Thymus (tissue), 11 donors: ENCODE data around the gene DTYMK. TPM values are rescaled to one million over a fixed set of nuclear protein-coding genes. Genes with fewer than 3 reads are reported as not detected.
"Not testable (repeated sequence)": the region's sequence is repeated elsewhere in the genome, so short reads cannot be mapped to it uniquely, and the experiment has no call there.

ENCODE experiments used
- DNase-seq, 9 donors: peaks; one replicate each; pipeline ENCODE4 v3.0.0-alpha.2; 2013; ENCODE audit warnings: low spot score in 9 of 9, low read depth in 6 of 9, missing footprints in 1 of 9
- H3K27ac ChIP-seq, 2 donors: one replicate each; pipeline ENCODE4 v1.5.1; 2013; ENCODE audit warnings: control low read depth in 1 of 2, low read depth in 1 of 2, low read length in 1 of 2, mild to moderate bottlenecking in 1 of 2, moderate library complexity in 1 of 2
- H3K27me3 ChIP-seq, 2 donors: one replicate each; pipeline ENCODE4 v1.5.1; 2013; ENCODE audit warnings: low read length in 1 of 2; ENCODE audit not compliant: control insufficient read depth in 2 of 2, insufficient read depth in 1 of 2
- H3K36me3 ChIP-seq, 2 donors: one replicate each; pipeline ENCODE4 v1.5.1; 2013; ENCODE audit warnings: low read length in 1 of 2, mild to moderate bottlenecking in 1 of 2, moderate library complexity in 1 of 2; ENCODE audit not compliant: control insufficient read depth in 2 of 2, insufficient read depth in 2 of 2
- H3K4me1 ChIP-seq, 2 donors: one replicate each; pipeline ENCODE4 v1.5.1; 2013; ENCODE audit warnings: low read length in 2 of 2; ENCODE audit not compliant: control insufficient read depth in 2 of 2, insufficient read depth in 2 of 2
- H3K4me3 ChIP-seq, 2 donors: one replicate each; pipeline ENCODE4 v1.5.1; 2013; ENCODE audit warnings: low read length in 2 of 2, control low read depth in 1 of 2, mild to moderate bottlenecking in 1 of 2
- H3K9me3 ChIP-seq, 2 donors: one replicate each; pipeline ENCODE4 v1.5.1; 2013; ENCODE audit warnings: low read length in 1 of 2, mild to moderate bottlenecking in 1 of 2; ENCODE audit not compliant: control insufficient read depth in 2 of 2, insufficient read depth in 1 of 2
- WGBS: extraction: QIAGEN DNeasy Blood & Tissue Kit; methylation state at CpG from one replicate; pipeline ENCODE4 v1.1.7; 2013; 5-methylcytosine and 5-hydroxymethylcytosine counted together
- polyA plus RNA-seq: library from polyadenylated mRNA; stranded (reverse); fragments of 200-250 nt; gene quantifications from one replicate; pipeline ENCODE4 v1.2.3, GENCODE V29; 2013
- total RNA-seq: library from RNA; stranded (reverse); fragments of 120-200 nt; gene quantifications from one replicate; pipeline ENCODE4 v1.2.4, GENCODE V29; 2013
- donor health status: healthy.

Gene DTYMK
- total and polyA plus RNA-seq, 2 donors = 20.3 to 44.4 TPM

DNA sequence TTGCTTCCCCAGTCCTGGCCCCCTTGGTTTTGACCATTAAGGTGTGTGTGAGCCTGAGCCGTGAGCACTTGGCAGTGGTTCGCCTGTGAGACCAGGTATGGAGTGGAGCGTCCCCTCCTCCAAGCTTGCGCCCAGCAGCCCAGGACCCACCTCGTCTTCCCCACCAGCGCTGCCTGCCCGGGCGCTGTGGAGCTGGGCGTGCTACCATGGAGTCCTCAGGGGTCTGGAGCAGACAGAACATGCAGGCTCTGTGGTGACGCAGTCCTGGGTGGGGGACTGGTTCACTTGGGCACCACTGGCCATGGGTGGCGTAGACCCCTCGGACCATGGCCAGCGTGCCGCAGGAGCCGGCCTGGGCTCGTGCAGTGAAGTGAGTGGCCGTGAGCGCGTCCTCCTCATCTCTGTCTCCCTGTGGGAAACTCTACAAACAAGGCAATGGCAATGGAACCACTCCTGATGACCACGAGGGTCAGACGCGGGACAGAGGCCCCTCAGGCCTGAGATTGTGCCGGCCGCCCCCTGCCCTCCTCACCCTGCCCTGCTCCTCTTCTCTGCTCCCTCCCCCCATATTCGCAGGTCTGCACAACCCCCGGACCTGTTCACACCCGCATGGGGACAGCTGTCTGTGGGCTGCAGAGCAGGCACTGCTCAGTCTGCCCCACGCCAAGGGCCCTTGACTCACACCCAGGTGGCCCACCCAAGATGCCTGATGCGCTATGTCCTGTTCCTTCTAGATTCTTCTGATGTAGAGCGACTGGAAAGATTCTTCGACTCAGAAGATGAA, 15.0 kb downstream of the DTYMK start:
- peaks cover 0 to 5% of the 10 kb centered on the region in 2 donors for H3K4me1 ChIP-seq
- no peaks in the 10 kb centered on the region for H3K9me3 ChIP-seq
- H3K27me3 ChIP-seq = no peaks in the 10 kb centered on the region
- DNase-seq = no peak
- peaks cover 81 to 88% of the 10 kb centered on the region in 2 donors for H3K36me3 ChIP-seq
- no peak overlapping the region for H3K4me3 ChIP-seq
- WGBS = 96% methylated on average over 31 of the region's 31 CpGs
- H3K27ac ChIP-seq = no peak overlapping the region

- H3K4me3 ChIP-seq = no peak overlapping the region
- no peak overlapping the region for H3K27ac ChIP-seq
- 95% methylated on average over 31 of the region's 31 CpGs for WGBS
- H3K27me3 ChIP-seq = no peaks in the 10 kb centered on the region
- peaks cover 0 to 5% of the 10 kb centered on the region in 2 donors for H3K4me1 ChIP-seq
- DNase-seq = no peak
- no peaks in the 10 kb centered on the region for H3K9me3 ChIP-seq
- peaks cover 73 to 80% of the 10 kb centered on the region in 2 donors for H3K36me3 ChIP-seq
Observed at GRCh38 chr2:241670333-241671110, 16.1 kb downstream of the DTYMK start.

GRCh38 chr2:241668839-241669238, 17.8 kb downstream of the DTYMK start:
- Histone ChIP-seq H3K36me3 (peaks cover 58 to 63% of the 10 kb centered on the region in 2 donors), H3K4me3 (no peak overlapping the region), H3K4me1 (peaks cover 0 to 1% of the 10 kb centered on the region in 2 donors), H3K27ac (no peak overlapping the region), H3K9me3 (no peaks in the 10 kb centered on the region), H3K27me3 (no peaks in the 10 kb centered on the region)
- 94% methylated on average over 12 of the region's 12 CpGs for WGBS
- DNase-seq = no peak

- Histone ChIP-seq H3K4me3 (no peak overlapping the region), H3K36me3 (peaks cover 57 to 63% of the 10 kb centered on the region in 2 donors), H3K27me3 (no peaks in the 10 kb centered on the region), H3K27ac (no peak overlapping the region), H3K9me3 (no peaks in the 10 kb centered on the region), H3K4me1 (no peaks in the 10 kb centered on the region)
- no peak for DNase-seq
- WGBS = 98% methylated on average over 21 of the region's 21 CpGs
Observed at GRCh38 chr2:241668354-241668753, 18.3 kb downstream of the DTYMK start.

GRCh38 chr2:241666627-241667400, 19.8 kb downstream of the DTYMK start:
- H3K27me3 ChIP-seq = no peaks in the 10 kb centered on the region
- WGBS = 97% methylated on average over 42 of the region's 42 CpGs
- no peak for DNase-seq
- peaks cover 51 to 53% of the 10 kb centered on the region in 2 donors for H3K36me3 ChIP-seq
- H3K4me1 ChIP-seq = no peaks in the 10 kb centered on the region
- H3K4me3 ChIP-seq = no peak overlapping the region
- H3K27ac ChIP-seq = no peak overlapping the region
- no peaks in the 10 kb centered on the region for H3K9me3 ChIP-seq

DNA sequence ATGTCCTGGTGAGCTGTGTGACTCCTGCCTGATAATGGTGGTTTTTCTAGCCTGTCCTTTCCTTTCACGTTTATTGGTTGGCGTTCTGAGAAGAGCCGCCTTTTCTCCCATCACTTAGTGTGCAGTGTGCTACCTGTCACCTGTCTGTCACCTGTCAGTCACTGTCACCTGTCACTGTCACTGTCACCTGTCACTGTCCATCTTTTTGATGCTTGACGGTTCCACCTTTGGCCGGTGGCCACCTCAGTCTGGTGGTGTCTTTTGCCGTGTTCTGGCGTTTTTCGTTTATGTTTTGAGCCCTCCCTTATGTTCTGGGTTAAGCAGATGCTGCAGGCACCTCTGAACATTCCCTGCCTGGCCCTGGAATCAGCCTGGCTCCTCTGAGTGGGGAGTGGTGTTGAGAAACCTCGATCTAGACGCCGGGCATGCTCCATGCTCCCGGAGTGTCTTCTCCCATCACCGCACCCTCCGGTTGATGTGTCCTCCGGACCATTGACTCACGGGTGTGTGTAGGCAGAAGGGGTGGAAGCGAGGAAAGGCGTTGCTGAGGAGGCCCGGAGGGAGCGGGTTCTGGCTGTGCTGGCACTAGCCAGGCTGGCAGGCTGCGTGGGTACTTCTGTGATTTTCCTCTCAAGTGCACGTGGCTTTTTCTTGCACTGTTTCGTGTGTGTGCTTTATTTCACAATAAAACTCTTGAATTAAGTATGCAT, 20.7 kb downstream of the DTYMK start:
- no peak overlapping the region for H3K4me3 ChIP-seq
- no peak overlapping the region for H3K27ac ChIP-seq
- no peaks in the 10 kb centered on the region for H3K9me3 ChIP-seq
- 96% methylated on average over 23 of the region's 23 CpGs for WGBS
- no peak for DNase-seq
- no peaks in the 10 kb centered on the region for H3K4me1 ChIP-seq
- peaks cover 50 to 51% of the 10 kb centered on the region in 2 donors for H3K36me3 ChIP-seq
- H3K27me3 ChIP-seq = no peaks in the 10 kb centered on the region

GRCh38 chr2:241662731-241663130, 23.9 kb downstream of the DTYMK start:
- 96% methylated on average over 24 of the region's 24 CpGs for WGBS
- H3K36me3 ChIP-seq = peaks cover 42 to 46% of the 10 kb centered on the region in 2 donors
- H3K27ac ChIP-seq, H3K4me1 ChIP-seq, H3K27me3 ChIP-seq, DNase-seq, H3K9me3 ChIP-seq, H3K4me3 ChIP-seq: not testable (repeated sequence)

- WGBS = 99% methylated on average over 14 of the region's 14 CpGs
- H3K36me3 ChIP-seq = peaks cover 42 to 47% of the 10 kb centered on the region in 2 donors
Observed at GRCh38 chr2:241660593-241661213, 25.9 kb downstream of the DTYMK start.

More at GRCh38 chr2:241660593-241661213, 25.9 kb downstream of the DTYMK start:
- H3K27me3 ChIP-seq = no peaks in the 10 kb centered on the region
- H3K27ac ChIP-seq = no peak overlapping the region
- H3K4me1 ChIP-seq = no peaks in the 10 kb centered on the region
- no peak overlapping the region for H3K4me3 ChIP-seq
- no peak for DNase-seq
- no peaks in the 10 kb centered on the region for H3K9me3 ChIP-seq
